ENCODE measurements around the gene MTFR1L. TPM values are rescaled to one million over a fixed set of nuclear protein-coding genes. Genes with fewer than 3 reads are reported as not detected.

Gene MTFR1L
- polyA plus RNA-seq, 1 donor (not counting 4 experiments of a cell fraction or from before 2014, with no cell fraction given) = 31.6 TPM

- dilution Hi-C loops (cut with MboI; ENCODE audit: extremely low pct_ligation_motif_present, low sequenced_read_pairs) = no loop called here
Measured at GRCh38 chr1:25792115-25792514, 27.6 kb upstream of the MTFR1L start.

DNA sequence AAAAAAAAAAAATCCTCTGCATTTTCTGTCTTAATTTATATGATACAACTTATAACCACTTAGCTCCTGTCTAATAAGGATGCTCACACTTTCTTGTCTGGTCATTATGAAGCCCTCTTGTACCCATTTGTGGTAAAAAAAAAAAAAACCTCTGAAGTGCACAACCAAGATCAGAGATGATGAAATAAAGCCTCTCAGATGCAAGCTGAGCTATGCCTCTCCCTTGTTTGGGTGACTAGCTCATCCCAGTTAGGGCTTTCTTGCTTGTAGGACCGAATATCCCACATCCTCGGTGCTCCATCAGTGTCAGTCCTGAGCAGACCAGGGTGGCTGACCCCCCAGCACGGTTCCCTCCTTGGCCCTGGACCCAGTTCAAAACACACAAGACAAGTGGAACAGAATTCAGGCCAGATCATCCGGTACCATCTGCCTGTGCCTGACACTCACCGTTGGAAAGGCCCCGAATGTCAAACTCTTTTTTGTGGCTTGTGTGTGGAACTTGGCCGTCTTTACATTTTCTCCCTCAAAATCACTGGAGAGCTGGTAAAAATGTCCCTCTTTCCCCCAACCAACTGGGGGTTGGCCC, 26.1 kb upstream of the MTFR1L start:
- no peak for DNase-seq (ENCODE audit: low read depth, low spot score)
- TF ChIP-seq EZH2 (IDR thresholded peaks at IDR 0.05; ENCODE audit: low read length) = no peak
- TF ChIP-seq, protein P1, sequence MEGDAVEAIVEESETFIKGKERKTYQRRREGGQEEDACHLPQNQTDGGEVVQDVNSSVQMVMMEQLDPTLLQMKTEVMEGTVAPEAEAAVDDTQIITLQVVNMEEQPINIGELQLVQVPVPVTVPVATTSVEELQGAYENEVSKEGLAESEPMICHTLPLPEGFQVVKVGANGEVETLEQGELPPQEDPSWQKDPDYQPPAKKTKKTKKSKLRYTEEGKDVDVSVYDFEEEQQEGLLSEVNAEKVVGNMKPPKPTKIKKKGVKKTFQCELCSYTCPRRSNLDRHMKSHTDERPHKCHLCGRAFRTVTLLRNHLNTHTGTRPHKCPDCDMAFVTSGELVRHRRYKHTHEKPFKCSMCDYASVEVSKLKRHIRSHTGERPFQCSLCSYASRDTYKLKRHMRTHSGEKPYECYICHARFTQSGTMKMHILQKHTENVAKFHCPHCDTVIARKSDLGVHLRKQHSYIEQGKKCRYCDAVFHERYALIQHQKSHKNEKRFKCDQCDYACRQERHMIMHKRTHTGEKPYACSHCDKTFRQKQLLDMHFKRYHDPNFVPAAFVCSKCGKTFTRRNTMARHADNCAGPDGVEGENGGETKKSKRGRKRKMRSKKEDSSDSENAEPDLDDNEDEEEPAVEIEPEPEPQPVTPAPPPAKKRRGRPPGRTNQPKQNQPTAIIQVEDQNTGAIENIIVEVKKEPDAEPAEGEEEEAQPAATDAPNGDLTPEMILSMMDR (optimal IDR thresholded peaks at IDR 0.05 in 1 of 3, IDR thresholded peaks at IDR 0.05 in 1 of 3, conservative IDR thresholded peaks at IDR 0.05 in 1 of 3; ENCODE audit: extremely low read depth in 1 of 3, insufficient read depth in 2 of 3, low read length in 3 of 3) = no peak
- no peak overlapping the region for H3K4me3 ChIP-seq (ENCODE audit: control insufficient read depth in 2 of 3, extremely low read depth in 1 of 3, insufficient read depth in 2 of 3, low read depth in 1 of 3, low read length in 3 of 3)
- H3K4me1 ChIP-seq (ENCODE audit: control insufficient read depth, extremely low read depth, insufficient read depth, low read length) = peaks cover 6% of the 10 kb centered on the region
- dilution Hi-C loops (cut with MboI; ENCODE audit: extremely low pct_ligation_motif_present, low sequenced_read_pairs) = no loop called here
- FAIRE-seq = no peak
- no peak overlapping the region for H3K9ac ChIP-seq (ENCODE audit: control insufficient read depth, extremely low read depth, insufficient read depth, low read length)
- no peak overlapping the region for H2AFZ ChIP-seq (ENCODE audit: control insufficient read depth, low read length)
- no peaks in the 10 kb centered on the region for H3K9me3 ChIP-seq (ENCODE audit: control insufficient read depth, low read depth, low read length)
- no peaks in the 10 kb centered on the region for H4K20me1 ChIP-seq (ENCODE audit: control insufficient read depth, extremely low read depth, insufficient read depth, low read length)
- no peak overlapping the region for H3K4me2 ChIP-seq (ENCODE audit: control insufficient read depth, extremely low read depth, insufficient read depth, low read depth, low read length)
- H3K9me1 ChIP-seq (ENCODE audit: control insufficient read depth, extremely low read depth, insufficient read depth, low read length) = no peaks in the 10 kb centered on the region
- H3K27me3 ChIP-seq (ENCODE audit: control insufficient read depth, extremely low read depth, insufficient read depth, low read length) = peaks cover 5% of the 10 kb centered on the region
- H3K27ac ChIP-seq (ENCODE audit: control insufficient read depth, insufficient read depth, low read length) = no peak overlapping the region
- H3K36me3 ChIP-seq (ENCODE audit: control insufficient read depth in 2 of 2, extremely low read depth in 1 of 2, insufficient read depth in 2 of 2, low read length in 2 of 2) = no peaks in the 10 kb centered on the region
- H3K79me2 ChIP-seq (ENCODE audit: control insufficient read depth, insufficient read depth, low read length) = no peaks in the 10 kb centered on the region

More at GRCh38 chr1:25792115-25792514, 27.6 kb upstream of the MTFR1L start:
- H3K79me2 ChIP-seq (ENCODE audit: control insufficient read depth, insufficient read depth, low read length) = no peaks in the 10 kb centered on the region
- H3K9me1 ChIP-seq (ENCODE audit: control insufficient read depth, extremely low read depth, insufficient read depth, low read length) = no peaks in the 10 kb centered on the region
- peaks cover 2% of the 10 kb centered on the region for H4K20me1 ChIP-seq (ENCODE audit: control insufficient read depth, extremely low read depth, insufficient read depth, low read length)
- DNase-seq (ENCODE audit: low read depth, low spot score) (no peak), FAIRE-seq (no peak)
- TF ChIP-seq EZH2 (IDR thresholded peaks at IDR 0.05; ENCODE audit: low read length) = no peak
- TF ChIP-seq, protein P1 (optimal IDR thresholded peaks at IDR 0.05 in 1 of 3, IDR thresholded peaks at IDR 0.05 in 1 of 3, conservative IDR thresholded peaks at IDR 0.05 in 1 of 3; ENCODE audit: extremely low read depth in 1 of 3, insufficient read depth in 2 of 3, low read length in 3 of 3) = no peak
- H3K9me3 ChIP-seq (ENCODE audit: control insufficient read depth, low read depth, low read length) = no peaks in the 10 kb centered on the region
- peaks cover 6% of the 10 kb centered on the region for H3K4me1 ChIP-seq (ENCODE audit: control insufficient read depth, extremely low read depth, insufficient read depth, low read length)
- H3K4me2 ChIP-seq (ENCODE audit: control insufficient read depth, extremely low read depth, insufficient read depth, low read depth, low read length) = no peak overlapping the region
- H3K36me3 ChIP-seq (ENCODE audit: control insufficient read depth in 2 of 2, extremely low read depth in 1 of 2, insufficient read depth in 2 of 2, low read length in 2 of 2) = no peaks in the 10 kb centered on the region
- no peak overlapping the region for H3K27ac ChIP-seq (ENCODE audit: control insufficient read depth, insufficient read depth, low read length)
- H3K4me3 ChIP-seq (ENCODE audit: control insufficient read depth in 2 of 3, extremely low read depth in 1 of 3, insufficient read depth in 2 of 3, low read depth in 1 of 3, low read length in 3 of 3) = no peak overlapping the region
- peaks cover 8% of the 10 kb centered on the region for H3K27me3 ChIP-seq (ENCODE audit: control insufficient read depth, extremely low read depth, insufficient read depth, low read length)
- H3K9ac ChIP-seq (ENCODE audit: control insufficient read depth, extremely low read depth, insufficient read depth, low read length) = no peak overlapping the region
- no peak overlapping the region for H2AFZ ChIP-seq (ENCODE audit: control insufficient read depth, low read length)
